KMS-11 (cell line): ENCODE data around the gene RASGRP4.

Experiments used
- H2AFZ ChIP-seq: fragments of 200-600 bp; sonication (generic); 2 replicates; pipeline ENCODE4 v1.6.1; 2016; ENCODE audit warnings: antibody characterized with exemption, mixed run types, low read depth
- H3K27ac ChIP-seq: fragments of 200-600 bp; sonication (generic); 2 replicates; pipeline ENCODE4 v1.6.1; 2016; ENCODE audit warnings: mild to moderate bottlenecking, mixed run types
- H3K27me3 ChIP-seq: fragments of 200-600 bp; sonication (generic); 2 replicates; pipeline ENCODE4 v1.6.1; 2017; ENCODE audit warnings: mild to moderate bottlenecking, low read depth, mixed run types, moderate library complexity; ENCODE audit not compliant: insufficient read depth
- H3K36me3 ChIP-seq: fragments of 200-600 bp; sonication (generic); 2 replicates; pipeline ENCODE4 v1.6.1; 2017; ENCODE audit warnings: mild to moderate bottlenecking, mixed run types; ENCODE audit not compliant: insufficient read depth
- H3K4me1 ChIP-seq: fragments of 200-600 bp; sonication (generic); 2 replicates; pipeline ENCODE4 v1.6.1; 2016; ENCODE audit warnings: mild to moderate bottlenecking, low read depth, mixed run types; ENCODE audit not compliant: poor library complexity, severe bottlenecking
- H3K4me2 ChIP-seq: fragments of 200-600 bp; sonication (generic); 2 replicates; pipeline ENCODE4 v1.7.0; 2016; ENCODE audit warnings: mild to moderate bottlenecking, mixed run types
- H3K4me3 ChIP-seq: fragments of 200-600 bp; sonication (generic); IDR thresholded peaks from 2 replicates; pipeline ENCODE4 v1.6.1; 2017; ENCODE audit warnings: low read depth, low read length, mixed read lengths; ENCODE audit not compliant: insufficient read depth
- H3K79me2 ChIP-seq: fragments of 200-600 bp; sonication (generic); 2 replicates; pipeline ENCODE4 v1.6.1; 2016; ENCODE audit warnings: low read depth, mixed run types; ENCODE audit not compliant: insufficient read depth
- H3K9ac ChIP-seq: fragments of 200-600 bp; sonication (generic); 2 replicates; pipeline ENCODE4 v1.6.1; 2016; ENCODE audit warnings: mild to moderate bottlenecking, mixed run types
- H4K20me1 ChIP-seq: fragments of 200-600 bp; sonication (generic); 2 replicates; pipeline ENCODE4 v1.6.1; 2016; ENCODE audit warnings: mild to moderate bottlenecking, mixed run types; ENCODE audit not compliant: insufficient read depth
- TF ChIP-seq, protein P1 (sequence below): fragments of 200-600 bp; sonication (generic); conservative IDR thresholded peaks from 2 replicates; pipeline ENCODE4 v1.6.1; 2017; ENCODE audit warnings: low read depth, mild to moderate bottlenecking, antibody characterized with exemption, low read length, moderate library complexity, mixed read lengths

RASGRP4 gene

DNA sequence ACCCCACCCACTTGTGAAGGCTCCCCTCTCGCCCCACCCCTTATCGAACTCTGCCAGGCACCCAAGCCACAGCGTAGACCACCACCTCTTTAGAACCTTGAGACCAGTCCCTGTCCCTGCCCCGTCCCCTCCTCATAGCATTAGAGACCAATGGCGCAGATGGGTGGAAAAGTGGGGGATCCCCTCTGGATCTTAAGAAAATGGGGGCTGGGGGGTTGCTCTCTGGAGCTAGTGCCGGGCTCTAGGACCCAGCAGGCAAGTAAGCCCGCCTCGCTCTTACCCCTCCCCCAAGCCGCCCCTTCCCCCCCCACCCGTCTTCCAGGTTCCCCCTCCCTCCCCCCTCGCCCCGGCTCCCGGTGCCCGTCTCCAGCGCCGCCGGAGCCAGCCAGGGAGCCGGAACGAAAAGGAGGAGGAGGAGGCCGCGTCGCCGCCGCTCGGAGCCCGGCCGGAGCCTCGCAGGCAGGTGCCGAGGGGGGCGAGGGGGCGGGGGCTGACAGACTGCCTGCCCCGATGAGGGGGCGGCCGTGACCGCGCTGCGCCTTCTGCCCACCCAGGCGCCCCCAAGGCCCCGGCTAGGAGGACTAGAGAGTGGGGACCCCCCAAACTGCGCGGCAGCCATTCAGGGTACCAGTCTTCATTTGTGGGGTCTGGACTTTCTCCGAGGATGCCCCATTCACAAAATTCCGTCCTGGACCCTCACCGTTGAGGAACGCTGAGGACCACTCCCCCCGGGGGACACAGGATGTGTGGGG, 37.5 kb downstream of the RASGRP4 start, which contains the start of gene SPRED3:
TSS of gene SPRED3 (plus strand) at position 349 of the 752 bp plus-strand sequence. CDS start 1,606 bp downstream, outside the sequence.
- no peaks in the 10 kb centered on the region; the same call in 1 of the 2 replicates for H3K36me3 ChIP-seq
- peaks cover 46% of the 10 kb centered on the region for H3K27me3 ChIP-seq
- H4K20me1 ChIP-seq = no peaks in the 10 kb centered on the region
- no peak within 1 kb of the TSS for H3K9ac ChIP-seq
- peak within 1 kb of the TSS; percentile 15; the same call in 1 of the 2 replicates for H3K27ac ChIP-seq
- peak within 1 kb of the TSS; percentile 82 for H2AFZ ChIP-seq
- peaks cover 11% of the 10 kb centered on the region for H3K4me1 ChIP-seq
- no peak within 1 kb of the TSS for H3K4me3 ChIP-seq
- TF ChIP-seq, protein P1, sequence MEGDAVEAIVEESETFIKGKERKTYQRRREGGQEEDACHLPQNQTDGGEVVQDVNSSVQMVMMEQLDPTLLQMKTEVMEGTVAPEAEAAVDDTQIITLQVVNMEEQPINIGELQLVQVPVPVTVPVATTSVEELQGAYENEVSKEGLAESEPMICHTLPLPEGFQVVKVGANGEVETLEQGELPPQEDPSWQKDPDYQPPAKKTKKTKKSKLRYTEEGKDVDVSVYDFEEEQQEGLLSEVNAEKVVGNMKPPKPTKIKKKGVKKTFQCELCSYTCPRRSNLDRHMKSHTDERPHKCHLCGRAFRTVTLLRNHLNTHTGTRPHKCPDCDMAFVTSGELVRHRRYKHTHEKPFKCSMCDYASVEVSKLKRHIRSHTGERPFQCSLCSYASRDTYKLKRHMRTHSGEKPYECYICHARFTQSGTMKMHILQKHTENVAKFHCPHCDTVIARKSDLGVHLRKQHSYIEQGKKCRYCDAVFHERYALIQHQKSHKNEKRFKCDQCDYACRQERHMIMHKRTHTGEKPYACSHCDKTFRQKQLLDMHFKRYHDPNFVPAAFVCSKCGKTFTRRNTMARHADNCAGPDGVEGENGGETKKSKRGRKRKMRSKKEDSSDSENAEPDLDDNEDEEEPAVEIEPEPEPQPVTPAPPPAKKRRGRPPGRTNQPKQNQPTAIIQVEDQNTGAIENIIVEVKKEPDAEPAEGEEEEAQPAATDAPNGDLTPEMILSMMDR = no peak
- peak within 1 kb of the TSS; percentile 89 for H3K4me2 ChIP-seq
- no peaks in the 10 kb centered on the region for H3K79me2 ChIP-seq

DNA sequence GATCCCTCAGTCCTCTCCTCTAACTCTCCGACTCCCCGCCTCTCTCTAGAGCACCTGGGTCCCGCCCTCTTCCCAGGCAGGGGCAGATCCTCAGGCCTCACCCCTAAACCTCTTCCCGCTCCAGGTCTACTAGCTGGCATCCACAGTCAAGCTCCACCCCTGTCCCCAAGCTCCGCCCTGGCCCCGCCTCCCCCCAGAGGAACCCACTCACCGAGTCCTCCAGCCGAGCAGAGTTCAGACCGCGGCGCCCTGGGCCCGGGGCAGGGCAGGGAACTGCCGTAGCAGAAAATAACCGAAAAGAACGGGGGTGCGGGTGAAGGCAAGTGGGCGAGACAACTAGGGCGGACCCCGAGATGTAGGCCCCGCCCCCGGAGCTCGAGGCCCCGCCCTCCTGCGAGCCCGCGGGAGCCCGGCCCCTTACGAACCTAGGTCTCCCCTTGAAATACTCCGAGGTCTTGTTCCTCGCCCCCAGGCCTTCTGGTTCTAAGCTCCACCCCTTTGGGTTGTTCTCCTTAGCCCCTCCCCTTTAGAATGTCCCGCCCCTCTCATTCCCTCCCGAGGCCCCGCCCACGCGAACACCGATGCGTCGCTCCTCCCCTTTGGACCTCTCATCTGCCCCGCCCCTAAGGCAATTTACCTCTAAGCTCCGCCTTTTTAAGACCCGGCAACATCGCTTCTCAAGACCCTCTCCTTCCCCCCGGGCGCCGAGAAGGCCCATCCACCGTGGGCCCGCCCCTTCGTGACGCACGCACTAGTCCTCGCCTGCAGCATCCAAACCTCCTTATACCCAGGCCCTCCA, 38.3 kb downstream of the RASGRP4 start, which contains the start of gene GGN:
TSS of gene GGN (minus strand) at position 485 of the 799 bp plus-strand sequence. CDS start 773 bp downstream, outside the sequence.
- peak within 1 kb of the TSS; percentile 89 for H3K4me2 ChIP-seq
- TF ChIP-seq, protein P1 = no peak
- H4K20me1 ChIP-seq = no peaks in the 10 kb centered on the region
- H3K36me3 ChIP-seq = no peaks in the 10 kb centered on the region; the same call in 1 of the 2 replicates
- H2AFZ ChIP-seq = peak within 1 kb of the TSS; percentile 82
- H3K4me1 ChIP-seq = peaks cover 11% of the 10 kb centered on the region
- H3K79me2 ChIP-seq = no peaks in the 10 kb centered on the region
- peak within 1 kb of the TSS; percentile 15; the same call in 1 of the 2 replicates for H3K27ac ChIP-seq
- H3K4me3 ChIP-seq = no peak within 1 kb of the TSS
- no peak within 1 kb of the TSS for H3K9ac ChIP-seq
- peaks cover 38% of the 10 kb centered on the region for H3K27me3 ChIP-seq

DNA sequence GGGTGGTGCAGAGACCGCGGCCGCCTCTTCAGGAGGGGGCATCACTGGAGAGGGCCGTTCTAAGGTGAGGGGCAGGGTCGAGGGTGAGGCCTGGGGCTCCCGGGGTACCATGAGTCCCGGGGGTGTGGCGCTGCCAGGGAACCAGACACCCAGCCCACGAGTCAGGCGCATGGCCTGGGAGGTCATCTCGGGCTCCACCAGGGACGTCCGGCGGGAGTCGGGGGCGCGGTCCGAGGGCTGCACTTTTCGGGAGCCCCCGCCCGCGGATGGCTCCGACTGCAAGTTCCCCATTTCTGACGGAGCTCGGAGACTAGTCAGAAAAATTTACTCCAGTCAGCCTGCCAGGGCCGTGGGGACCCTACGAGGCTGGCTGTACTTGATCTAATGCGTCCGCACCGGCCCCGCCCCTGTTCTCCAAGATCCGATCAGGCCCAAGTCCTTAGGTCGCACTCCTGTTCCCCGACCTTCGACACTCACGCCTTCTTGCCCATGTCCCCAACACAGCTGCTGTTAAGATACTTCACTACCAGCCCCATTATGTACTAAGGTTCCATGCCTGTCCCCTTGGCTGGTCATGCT, 39.0 kb downstream of the RASGRP4 start:
- Histone ChIP-seq H2AFZ (peak overlapping the region; percentile 82; the same call in 1 of the 2 replicates), H3K4me1 (peaks cover 11% of the 10 kb centered on the region), H3K27ac (peak overlapping the region; percentile 15; the same call in 1 of the 2 replicates), H3K4me2 (peak overlapping the region; percentile 89), H3K36me3 (peaks cover 3% of the 10 kb centered on the region; the same call in 1 of the 2 replicates), H3K9ac (no peak overlapping the region), H3K4me3 (no peak overlapping the region), H3K27me3 (peaks cover 32% of the 10 kb centered on the region), H4K20me1 (no peaks in the 10 kb centered on the region), H3K79me2 (no peaks in the 10 kb centered on the region)
- TF ChIP-seq, protein P1 = no peak

DNA sequence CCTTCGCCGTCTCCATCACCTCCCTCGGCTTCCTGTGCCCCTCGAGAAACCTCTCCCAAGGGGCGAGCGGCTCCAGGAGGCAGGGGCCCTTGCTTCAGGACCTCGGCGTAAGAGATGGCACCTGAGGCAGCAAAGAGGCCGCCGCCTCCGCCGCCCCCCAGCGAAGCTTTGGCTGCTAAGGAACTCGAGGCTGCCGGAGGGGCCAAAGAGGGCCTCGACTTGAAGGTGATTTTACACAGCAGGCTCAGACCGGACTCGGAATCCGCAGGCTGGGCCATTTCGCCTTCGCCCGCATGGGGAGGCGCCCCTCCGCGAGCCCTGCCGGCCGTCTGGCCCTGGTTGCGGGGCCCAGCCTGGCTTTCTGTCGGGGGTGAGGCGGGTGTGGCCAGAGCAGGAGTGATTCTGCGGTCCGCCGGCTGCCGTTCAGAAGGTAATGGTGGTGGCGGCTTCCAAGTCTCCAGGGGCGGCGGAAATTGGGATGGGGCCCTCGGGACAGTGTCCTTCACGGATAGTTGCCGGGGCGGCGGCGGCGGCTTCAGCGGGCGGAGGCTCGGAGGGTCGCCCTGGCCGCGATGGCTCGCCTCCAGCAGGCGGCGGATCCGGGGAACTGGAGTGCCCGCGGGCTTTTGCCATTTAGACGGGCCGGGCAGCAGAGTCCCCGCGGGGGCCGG, 39.6 kb downstream of the RASGRP4 start:
- Histone ChIP-seq H3K4me1 (peaks cover 11% of the 10 kb centered on the region), H2AFZ (no peak overlapping the region), H3K9ac (no peak overlapping the region), H3K4me2 (peak overlapping the region; percentile 89; the same call in 1 of the 2 replicates), H3K27me3 (peaks cover 27% of the 10 kb centered on the region), H3K27ac (no peak overlapping the region), H3K4me3 (no peak overlapping the region), H3K79me2 (no peaks in the 10 kb centered on the region), H4K20me1 (no peaks in the 10 kb centered on the region), H3K36me3 (peaks cover 3% of the 10 kb centered on the region; the same call in 1 of the 2 replicates)
- TF ChIP-seq, protein P1 = no peak
